ENCODE data around the gene PDLIM5.
A peak's percentile ranks its signal among the peaks of the same experiment; 100 is the strongest.
"Not testable (repeated sequence)": the region's sequence is repeated elsewhere in the genome, so short reads cannot be mapped to it uniquely, and the experiment has no call there.

PDLIM5 gene

GRCh38 chr4:94595880-94596483 lies 144.2 kb downstream of the PDLIM5 start:
- DNase-seq (ENCODE audit: low read depth) = peak; percentile 62

GRCh38 chr4:94598758-94599157 lies 147.0 kb downstream of the PDLIM5 start:
- DNase-seq (ENCODE audit: low read depth) = no peak

GRCh38 chr4:94603170-94603747 lies 151.5 kb downstream of the PDLIM5 start:
- DNase-seq (ENCODE audit: low read depth) = peak; percentile 80

- DNase-seq (ENCODE audit: low read depth) = no peak
These were observed 153.6 kb downstream of the PDLIM5 start for GRCh38 chr4:94605241-94605805.

- DNase-seq (ENCODE audit: low read depth) = no peak
These were observed 158.4 kb downstream of the PDLIM5 start for GRCh38 chr4:94610145-94610544.

GRCh38 chr4:94613248-94613647 lies 161.5 kb downstream of the PDLIM5 start:
- no peak for DNase-seq (ENCODE audit: low read depth)

- no peak for DNase-seq (ENCODE audit: low read depth)
These were observed 163.7 kb downstream of the PDLIM5 start for GRCh38 chr4:94615451-94615850.

- peak; percentile 44 for DNase-seq (ENCODE audit: low read depth)
These were observed 169.8 kb downstream of the PDLIM5 start for GRCh38 chr4:94621491-94622080.

- DNase-seq (ENCODE audit: low read depth) = no peak
These were observed 171.6 kb downstream of the PDLIM5 start for GRCh38 chr4:94623126-94623911.

GRCh38 chr4:94626942-94627341 lies 175.2 kb downstream of the PDLIM5 start:
- no peak for DNase-seq (ENCODE audit: low read depth)

GRCh38 chr4:94629058-94629457 lies 177.3 kb downstream of the PDLIM5 start:
- DNase-seq (ENCODE audit: low read depth) = not testable (repeated sequence)

GRCh38 chr4:94629837-94630236 lies 178.1 kb downstream of the PDLIM5 start:
- DNase-seq (ENCODE audit: low read depth) = no peak

- no peak for DNase-seq (ENCODE audit: low read depth)
These were observed 182.5 kb downstream of the PDLIM5 start for GRCh38 chr4:94634271-94634670.

- DNase-seq (ENCODE audit: low read depth) = peak; percentile 56
These were observed 183.4 kb downstream of the PDLIM5 start for GRCh38 chr4:94635177-94635576.

GRCh38 chr4:94636004-94636403 lies 184.3 kb downstream of the PDLIM5 start:
- DNase-seq (ENCODE audit: low read depth) = no peak

- DNase-seq (ENCODE audit: low read depth) = no peak
These were observed 187.6 kb downstream of the PDLIM5 start for GRCh38 chr4:94639298-94639697.

- DNase-seq (ENCODE audit: low read depth) = no peak
These were observed 188.4 kb downstream of the PDLIM5 start for GRCh38 chr4:94640151-94640550.

GRCh38 chr4:94641702-94642560 lies 190.2 kb downstream of the PDLIM5 start:
- DNase-seq (ENCODE audit: low read depth) = peak; percentile 77

GRCh38 chr4:94642561-94642866 lies 190.8 kb downstream of the PDLIM5 start:
- peak; percentile 38 for DNase-seq (ENCODE audit: low read depth)

- no peak for DNase-seq (ENCODE audit: low read depth)
These were observed 197.0 kb downstream of the PDLIM5 start for GRCh38 chr4:94648699-94649098.

- peak; percentile 78 for DNase-seq (ENCODE audit: low read depth)
These were observed 197.8 kb downstream of the PDLIM5 start for GRCh38 chr4:94649381-94650133.

Data from iris pigment epithelial cell (primary cell).